Measurements from ENCODE around the gene PARM1.

The PARM1 gene

GRCh38 chr4:74932832-74933561 lies at the start of gene PARM1:
TSS of gene PARM1 (plus strand) at chr4:74933116. CDS start at chr4:74933328, 212 bp downstream.
- Histone ChIP-seq H3K4me3 (ENCODE audit: low read depth in 1 of 2, low read length in 1 of 2) (no peak within 1 kb of the TSS), H3K27ac (no peak within 1 kb of the TSS), H3K27me3 (peaks cover 96% of the 10 kb centered on the region), H3K9me3 (no peaks in the 10 kb centered on the region), H3K36me3 (no peaks in the 10 kb centered on the region), H3K4me1 (ENCODE audit: control insufficient read depth in 1 of 2, insufficient read depth in 1 of 2, low read depth in 1 of 2, low read length in 1 of 2) (peaks cover 3% of the 10 kb centered on the region in 2 experiments)
- TF ChIP-seq CTCF (IDR thresholded peaks at IDR 0.05): no peak

GRCh38 chr4:74884266-74884665 lies 48.6 kb upstream of the PARM1 start:
- Histone ChIP-seq H3K36me3 (no peaks in the 10 kb centered on the region), H3K27ac (no peak overlapping the region), H3K9me3 (no peaks in the 10 kb centered on the region), H3K4me3 (ENCODE audit: low read depth in 1 of 2, low read length in 1 of 2) (no peak overlapping the region), H3K4me1 (ENCODE audit: control insufficient read depth in 1 of 2, insufficient read depth in 1 of 2, low read depth in 1 of 2, low read length in 1 of 2) (no peaks in the 10 kb centered on the region), H3K27me3 (no peaks in the 10 kb centered on the region)
- TF ChIP-seq CTCF (IDR thresholded peaks at IDR 0.05): no peak

GRCh38 chr4:74886484-74886883 lies 46.4 kb upstream of the PARM1 start:
- Histone ChIP-seq H3K9me3 (no peaks in the 10 kb centered on the region), H3K27ac (no peak overlapping the region), H3K27me3 (no peaks in the 10 kb centered on the region), H3K36me3 (no peaks in the 10 kb centered on the region), H3K4me3 (ENCODE audit: low read depth in 1 of 2, low read length in 1 of 2) (no peak overlapping the region), H3K4me1 (ENCODE audit: control insufficient read depth in 1 of 2, insufficient read depth in 1 of 2, low read depth in 1 of 2, low read length in 1 of 2) (no peaks in the 10 kb centered on the region)
- TF ChIP-seq CTCF (IDR thresholded peaks at IDR 0.05): no peak

GRCh38 chr4:74890341-74890740 lies 42.6 kb upstream of the PARM1 start:
- H3K4me3 ChIP-seq (ENCODE audit: low read depth in 1 of 2, low read length in 1 of 2): no peak overlapping the region
- H3K4me1 ChIP-seq (ENCODE audit: control insufficient read depth in 1 of 2, insufficient read depth in 1 of 2, low read depth in 1 of 2, low read length in 1 of 2): no peaks in the 10 kb centered on the region
- no peaks in the 10 kb centered on the region for H3K36me3 ChIP-seq
- no peak for TF ChIP-seq CTCF (IDR thresholded peaks at IDR 0.05)
- no peaks in the 10 kb centered on the region for H3K27me3 ChIP-seq
- H3K27ac ChIP-seq: no peak overlapping the region
- H3K9me3 ChIP-seq: no peaks in the 10 kb centered on the region

GRCh38 chr4:74891037-74891436 lies 41.9 kb upstream of the PARM1 start:
- no peak for TF ChIP-seq CTCF (IDR thresholded peaks at IDR 0.05)
- Histone ChIP-seq H3K4me1 (ENCODE audit: control insufficient read depth in 1 of 2, insufficient read depth in 1 of 2, low read depth in 1 of 2, low read length in 1 of 2) (no peaks in the 10 kb centered on the region), H3K9me3 (no peaks in the 10 kb centered on the region), H3K36me3 (no peaks in the 10 kb centered on the region), H3K27me3 (no peaks in the 10 kb centered on the region), H3K4me3 (ENCODE audit: low read depth in 1 of 2, low read length in 1 of 2) (no peak overlapping the region), H3K27ac (no peak overlapping the region)

Data from neutrophil (primary cell).